ENCODE results near the gene RIBC2.
A peak's percentile ranks its signal among the peaks of the same experiment; 100 is the strongest.
"Not testable (repeated sequence)": the region's sequence is repeated elsewhere in the genome, so short reads cannot be mapped to it uniquely, and the experiment has no call there.

RIBC2 gene

DNA sequence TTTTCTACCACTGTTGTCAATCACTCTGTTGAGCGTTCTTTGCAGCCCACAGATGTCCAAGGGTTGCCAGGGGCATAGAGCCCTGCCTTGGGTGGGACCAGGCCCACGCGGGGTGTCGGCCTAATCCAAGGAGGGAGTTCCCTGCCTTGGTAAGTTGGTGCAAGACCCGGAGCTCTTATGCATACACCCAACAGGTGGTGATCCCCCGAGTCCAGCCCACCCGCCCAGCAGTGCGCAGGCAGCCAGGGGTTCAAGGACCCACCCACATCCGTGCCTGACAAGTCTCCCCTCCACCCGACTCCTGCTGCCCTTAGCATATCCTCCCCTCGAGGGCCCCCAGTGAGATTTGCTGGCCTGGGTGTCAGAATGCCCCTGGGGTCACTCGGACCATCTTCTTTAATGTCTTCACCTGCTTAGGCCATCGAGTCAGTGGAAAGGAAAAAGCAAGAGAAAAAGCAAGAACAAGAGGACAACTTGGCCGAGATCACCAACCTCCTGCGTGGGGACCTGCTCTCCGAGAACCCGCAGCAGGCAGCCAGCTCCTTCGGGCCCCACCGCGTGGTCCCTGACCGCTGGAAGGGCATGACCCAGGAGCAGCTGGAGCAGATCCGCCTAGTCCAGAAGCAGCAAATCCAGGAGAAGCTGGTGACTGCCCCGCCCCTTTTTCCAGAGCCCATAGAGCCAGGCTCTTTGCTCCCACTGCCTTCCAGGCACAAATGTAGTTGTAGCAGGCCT lies 12.2 kb downstream of the RIBC2 start:
- DNase-seq: no peak

GRCh38 chr22:45426387-45426786 lies 12.9 kb downstream of the RIBC2 start:
- no peak for DNase-seq

GRCh38 chr22:45427114-45427513 lies 13.6 kb downstream of the RIBC2 start:
- no peak for DNase-seq

GRCh38 chr22:45428391-45429385 lies 15.2 kb downstream of the RIBC2 start:
- no peak for DNase-seq

GRCh38 chr22:45429424-45429823 lies 15.9 kb downstream of the RIBC2 start:
- no peak for DNase-seq

GRCh38 chr22:45429981-45430775 lies 16.7 kb downstream of the RIBC2 start:
- peak; percentile 46 for DNase-seq

DNA sequence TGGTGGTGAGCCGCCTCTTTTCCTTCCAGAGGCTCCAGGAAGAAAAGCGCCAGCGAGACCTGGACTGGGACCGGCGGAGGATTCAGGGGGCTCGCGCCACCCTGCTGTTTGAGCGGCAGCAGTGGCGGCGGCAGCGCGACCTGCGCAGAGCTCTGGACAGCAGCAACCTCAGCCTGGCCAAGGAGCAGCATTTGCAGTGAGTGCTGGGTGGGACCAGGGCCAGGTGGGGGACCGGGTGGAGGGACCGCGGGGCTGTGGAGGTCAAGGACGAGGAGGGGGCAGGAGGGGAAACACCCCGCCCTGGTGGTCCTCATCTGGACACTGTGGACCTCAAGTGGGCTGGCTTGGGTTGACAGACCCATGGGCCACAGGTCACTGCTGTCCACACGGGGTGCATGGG lies 17.4 kb downstream of the RIBC2 start:
- DNase-seq: no peak

- peak; percentile 62 for DNase-seq
These were observed 21.5 kb downstream of the RIBC2 start for GRCh38 chr22:45434981-45435380.

DNA sequence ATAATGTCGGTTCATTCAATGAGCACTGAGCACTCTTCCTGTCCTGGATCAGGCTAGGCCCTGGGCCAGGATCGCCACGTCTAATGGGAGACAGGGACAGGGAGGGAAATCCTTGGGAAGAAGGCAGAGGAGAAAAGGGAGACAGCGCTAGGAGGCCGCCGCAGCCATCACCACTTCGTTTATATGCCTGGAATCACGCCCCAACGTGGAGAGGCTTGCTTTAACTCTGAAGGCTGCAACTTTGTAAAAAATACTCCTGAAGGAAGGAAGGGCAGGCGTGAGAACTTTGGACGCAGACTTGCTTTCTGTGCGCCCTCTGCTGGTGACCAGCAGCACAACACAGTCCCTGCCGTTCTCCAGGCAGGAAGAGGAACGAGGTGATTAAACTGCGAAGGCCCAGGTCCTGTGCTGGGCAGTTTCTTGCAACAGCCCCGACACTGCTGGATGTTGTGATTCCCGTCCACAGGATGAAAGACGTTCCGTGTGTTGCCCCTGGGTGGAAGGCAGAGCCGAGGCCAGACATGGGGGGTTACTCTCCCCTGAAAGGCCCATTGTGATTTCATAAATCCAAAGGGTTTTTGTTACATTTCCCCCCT lies 22.1 kb downstream of the RIBC2 start:
- peak; percentile 83 for DNase-seq

- not testable (repeated sequence) for DNase-seq
These were observed 23.5 kb downstream of the RIBC2 start for GRCh38 chr22:45436871-45437517.

- DNase-seq: peak; percentile 27
These were observed 24.8 kb downstream of the RIBC2 start for GRCh38 chr22:45438336-45438735.

- not testable (repeated sequence) for DNase-seq
These were observed 27.2 kb downstream of the RIBC2 start for GRCh38 chr22:45440688-45441087.

DNA sequence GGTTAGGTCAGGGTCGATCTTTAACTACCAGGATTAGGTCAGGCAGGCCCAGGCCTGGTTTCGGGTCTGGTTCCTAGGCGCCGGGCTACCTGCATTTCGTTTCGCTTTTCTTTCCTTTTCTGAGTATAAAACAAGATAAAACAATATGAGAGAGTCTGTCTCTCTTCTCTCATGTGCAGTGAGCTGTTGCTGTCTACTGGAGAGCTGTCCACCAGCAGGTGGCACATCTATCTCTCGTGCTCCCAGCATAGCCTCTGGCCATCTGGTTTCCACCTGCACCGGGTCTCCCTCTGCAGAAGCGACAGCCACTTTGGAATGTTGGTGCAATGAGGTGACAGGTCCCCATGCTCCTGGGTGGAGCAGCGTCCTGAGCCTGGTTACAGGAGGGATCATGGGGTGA lies 27.6 kb downstream of the RIBC2 start:
- peak; percentile 32 for DNase-seq

DNA sequence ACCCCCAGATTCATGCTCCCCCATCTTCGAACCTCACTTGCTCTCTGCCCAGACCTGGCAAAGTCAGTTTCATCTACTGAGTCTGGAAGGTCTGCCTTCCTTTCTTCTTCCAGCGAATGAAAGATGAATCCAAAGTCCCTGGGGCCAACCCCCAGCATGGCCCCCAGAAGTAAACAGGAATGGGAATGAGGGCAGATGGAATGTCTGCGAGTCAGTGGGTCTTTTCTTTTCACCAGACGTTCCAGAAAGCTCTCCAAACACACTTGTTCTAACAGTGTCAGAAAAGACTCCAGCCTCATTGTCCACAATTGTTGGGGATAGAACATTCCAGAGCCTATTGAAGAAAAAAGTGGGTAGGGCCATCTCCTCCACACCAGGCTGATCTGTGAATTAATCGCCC lies 28.6 kb downstream of the RIBC2 start:
- no peak for DNase-seq

- DNase-seq: no peak
These were observed 30.7 kb downstream of the RIBC2 start for GRCh38 chr22:45444168-45444567.

DNA sequence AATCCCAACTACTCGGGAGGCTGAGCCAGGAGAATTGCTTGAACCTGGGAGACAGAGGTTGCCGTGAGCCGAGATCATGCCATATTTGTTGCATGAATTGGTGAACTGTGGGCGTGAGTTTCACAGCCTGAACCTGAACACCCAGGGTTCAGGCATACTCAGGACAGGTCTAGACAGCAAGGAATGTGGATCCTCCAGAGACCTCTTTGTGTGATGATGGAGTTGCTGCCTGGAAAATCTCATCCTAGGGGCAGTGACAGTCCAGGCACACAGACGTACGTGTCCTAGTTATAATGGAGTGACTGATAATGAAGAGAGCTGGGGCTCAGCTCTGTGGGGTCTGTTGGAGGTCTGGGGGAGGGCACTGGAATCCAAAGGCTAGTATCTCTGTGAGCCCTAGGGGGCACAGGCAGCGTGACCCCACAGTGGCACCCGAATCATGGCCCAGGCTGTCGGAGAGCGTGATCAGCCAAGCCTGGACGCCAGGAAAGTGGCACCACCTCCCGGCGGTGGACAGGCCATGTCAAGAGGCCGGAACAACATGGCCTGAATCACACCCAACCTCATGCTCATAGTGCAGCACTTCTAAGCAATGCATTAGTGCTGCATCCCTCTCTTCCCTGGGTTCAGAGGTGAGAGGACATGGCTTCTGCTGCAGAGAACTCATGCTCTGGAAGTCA lies 31.7 kb downstream of the RIBC2 start:
- DNase-seq: no peak

- no peak for DNase-seq
These were observed 32.7 kb downstream of the RIBC2 start for GRCh38 chr22:45446216-45446615.

DNA sequence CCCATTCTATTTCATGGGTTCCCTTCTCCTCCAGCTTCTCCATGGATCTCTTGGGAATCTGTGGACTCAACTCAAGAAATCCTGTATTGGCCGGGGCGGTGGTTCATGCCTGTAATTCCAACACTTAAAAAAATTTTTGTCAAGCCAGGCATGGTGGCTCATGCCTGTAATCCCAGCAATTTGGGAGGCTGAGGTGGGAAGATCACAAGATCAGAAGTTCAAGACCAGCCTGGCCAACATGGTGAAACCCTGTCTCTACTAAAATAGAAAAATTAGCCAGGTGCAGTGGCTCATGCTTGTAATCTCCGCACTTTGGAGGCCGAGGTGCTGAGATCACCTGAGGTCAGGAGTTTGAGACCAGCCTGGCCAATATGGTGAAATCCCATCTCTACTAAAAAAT lies 34.1 kb downstream of the RIBC2 start:
- not testable (repeated sequence) for DNase-seq

GRCh38 chr22:45448431-45448830 lies 34.9 kb downstream of the RIBC2 start:
- no peak for DNase-seq

DNA sequence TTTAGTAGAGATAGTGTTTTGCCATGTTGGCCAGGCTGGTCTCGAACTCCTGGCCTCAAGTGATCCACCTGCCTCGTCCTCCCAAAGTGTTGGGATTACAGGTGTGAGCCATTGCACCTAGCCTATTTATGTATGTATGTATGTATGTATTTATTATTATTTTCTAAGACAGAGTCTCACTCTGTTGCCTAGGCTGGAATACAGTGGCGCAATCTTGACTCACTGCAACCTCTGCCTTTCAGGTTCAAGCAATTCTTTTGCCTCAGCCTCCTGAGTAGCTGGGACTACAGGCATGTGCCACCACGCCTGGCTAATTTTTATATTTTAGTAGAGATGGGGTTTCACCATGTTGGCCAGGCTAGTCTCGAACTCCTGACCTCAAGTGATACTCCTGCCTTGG lies 35.9 kb downstream of the RIBC2 start:
- not testable (repeated sequence) for DNase-seq

DNA sequence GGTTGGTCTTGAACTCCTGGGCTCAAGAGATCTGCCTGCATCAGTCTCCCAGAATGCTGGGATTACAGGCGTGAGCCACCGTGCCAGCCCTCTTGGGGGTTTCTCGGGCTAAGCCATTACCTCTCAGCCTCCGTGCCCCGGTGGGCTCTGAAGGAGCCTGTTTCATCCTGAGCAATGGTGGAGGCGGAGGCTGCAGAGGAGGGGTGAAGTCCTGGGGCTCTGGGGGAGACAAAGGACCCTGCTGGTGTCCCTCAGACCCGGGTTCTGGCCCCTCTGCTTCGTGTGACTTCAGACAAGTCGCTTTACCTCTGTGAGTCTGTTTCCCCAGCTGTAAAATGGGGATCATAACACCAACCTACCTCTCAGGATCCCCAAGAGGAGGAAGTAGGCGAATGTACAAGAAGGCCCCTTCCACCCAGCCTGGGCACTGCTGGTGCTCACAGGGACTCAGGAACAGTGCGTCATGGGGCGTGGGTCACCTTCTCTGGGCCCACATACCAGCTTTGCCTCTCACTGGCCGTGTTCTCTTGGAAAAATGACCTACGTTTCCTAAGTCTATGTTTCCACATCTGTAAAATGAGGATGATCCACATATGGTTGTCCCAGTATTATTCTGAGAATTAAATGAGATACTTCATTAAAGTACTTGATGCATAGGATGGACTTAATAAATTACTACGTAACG lies 36.8 kb downstream of the RIBC2 start:
- DNase-seq: no peak
